ENCODE results near the gene LGALS3BP.
"Not testable (repeated sequence)": the region's sequence is repeated elsewhere in the genome, so short reads cannot be mapped to it uniquely, and the experiment has no call there.

LGALS3BP gene

DNA sequence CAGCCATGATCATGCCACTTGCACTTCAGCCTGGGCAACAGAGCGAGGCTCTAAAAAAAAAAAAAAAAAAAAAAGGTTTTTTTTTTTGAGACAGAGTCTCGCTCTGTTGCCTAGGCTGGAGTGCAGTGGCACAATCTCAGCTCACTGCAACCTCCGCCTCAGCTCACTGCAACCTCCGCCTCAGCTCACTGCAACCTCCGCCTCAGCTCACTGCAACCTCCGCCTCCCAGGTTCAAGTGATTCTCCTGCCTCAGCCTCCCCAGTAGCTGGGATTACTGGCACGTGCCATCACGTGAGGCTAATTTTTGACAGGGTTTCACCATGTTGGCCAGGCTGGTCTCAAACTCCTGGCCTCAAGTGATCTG lies 16.8 kb downstream of the LGALS3BP start:
- DNase-seq, result not testable (repeated sequence)

DNA sequence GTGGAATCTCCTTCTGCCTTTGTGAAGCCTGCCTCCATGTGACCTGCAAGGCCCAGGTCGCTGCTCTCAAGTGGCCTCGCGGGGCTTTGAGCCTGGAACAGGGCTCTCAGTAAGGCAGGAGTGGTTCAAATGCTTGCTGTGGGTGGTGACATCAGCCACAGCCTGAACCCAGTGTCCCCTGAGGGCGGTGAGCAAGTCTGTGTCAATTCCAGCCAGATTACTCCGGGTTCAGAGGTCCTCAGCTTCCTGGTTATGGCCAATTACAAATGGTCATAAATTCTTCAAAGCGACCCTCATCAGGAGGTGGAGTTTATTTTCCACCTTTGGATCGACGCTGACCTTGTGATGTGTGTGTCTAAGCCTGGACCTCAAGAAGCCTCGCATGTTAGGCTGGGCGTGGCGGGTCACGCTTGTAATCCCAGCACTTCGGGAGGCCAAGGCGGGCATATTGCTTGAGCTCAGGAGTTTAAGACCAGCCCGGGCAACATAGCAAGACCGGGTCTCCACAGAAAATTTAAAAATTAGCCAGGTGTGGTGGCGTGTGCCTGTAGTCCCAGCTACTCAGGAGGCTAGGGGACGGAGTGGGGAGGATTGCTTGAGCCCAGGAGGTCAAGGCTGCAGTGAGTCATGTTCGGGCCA lies 17.3 kb downstream of the LGALS3BP start:
- no peak for DNase-seq

DNA sequence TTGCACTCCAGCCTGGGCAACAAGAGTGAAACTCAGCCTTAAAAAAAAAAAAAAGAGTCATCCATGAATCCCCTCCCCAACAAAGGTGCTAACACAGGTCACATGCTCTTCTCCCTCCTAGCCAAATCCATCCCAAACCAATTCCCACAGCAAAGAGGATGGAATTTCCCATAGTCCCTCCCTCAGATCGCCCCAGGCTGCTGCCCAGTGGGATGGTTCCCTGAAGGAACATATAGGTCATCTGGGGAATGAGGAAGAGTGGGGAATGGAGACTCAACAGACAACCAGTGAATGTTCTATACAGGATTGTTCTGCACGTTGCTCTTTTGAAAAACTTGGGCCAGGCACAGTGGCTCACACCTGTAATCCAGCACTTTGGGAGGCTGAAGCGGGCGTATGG lies 18.2 kb downstream of the LGALS3BP start:
- no peak for DNase-seq

DNA sequence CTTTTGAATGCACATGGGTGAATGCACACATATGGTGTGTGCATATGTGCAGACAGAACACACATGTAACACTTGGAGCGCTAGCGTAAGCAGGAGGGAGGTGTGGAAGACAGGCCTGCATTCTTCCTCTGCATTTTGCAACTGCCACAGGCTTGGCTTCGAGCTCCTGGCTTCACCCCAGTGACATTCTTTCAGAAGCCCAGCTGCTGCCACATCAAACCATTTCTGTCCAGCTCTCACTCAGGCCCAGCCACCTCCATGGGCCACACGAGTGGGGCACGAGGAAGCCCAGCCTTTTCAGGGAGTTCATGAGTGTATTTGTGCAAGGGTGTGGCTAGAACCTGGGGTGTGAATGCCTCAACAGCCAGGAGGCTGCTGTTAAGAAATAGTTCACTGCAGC lies 18.8 kb downstream of the LGALS3BP start:
- DNase-seq, result no peak

DNA sequence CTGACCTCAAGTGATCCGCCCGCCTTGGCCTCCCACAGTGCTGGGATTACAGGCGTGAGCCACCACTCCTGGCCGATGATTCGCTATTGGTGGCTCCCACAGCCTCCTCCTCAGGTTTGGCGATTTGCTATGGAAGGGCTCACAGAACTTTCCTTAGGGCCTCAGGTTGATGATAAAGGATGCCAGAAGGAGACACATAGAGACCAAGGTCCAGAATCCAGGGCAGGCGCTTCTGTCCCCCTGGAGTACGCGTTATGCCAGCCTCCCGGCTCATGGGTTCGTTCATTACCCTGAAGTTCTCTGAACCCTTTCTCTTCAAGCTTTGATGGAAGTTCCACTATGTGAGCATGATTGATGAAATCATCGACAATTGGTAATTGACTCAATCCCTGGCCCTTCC lies 19.9 kb downstream of the LGALS3BP start:
- DNase-seq, result no peak

DNA sequence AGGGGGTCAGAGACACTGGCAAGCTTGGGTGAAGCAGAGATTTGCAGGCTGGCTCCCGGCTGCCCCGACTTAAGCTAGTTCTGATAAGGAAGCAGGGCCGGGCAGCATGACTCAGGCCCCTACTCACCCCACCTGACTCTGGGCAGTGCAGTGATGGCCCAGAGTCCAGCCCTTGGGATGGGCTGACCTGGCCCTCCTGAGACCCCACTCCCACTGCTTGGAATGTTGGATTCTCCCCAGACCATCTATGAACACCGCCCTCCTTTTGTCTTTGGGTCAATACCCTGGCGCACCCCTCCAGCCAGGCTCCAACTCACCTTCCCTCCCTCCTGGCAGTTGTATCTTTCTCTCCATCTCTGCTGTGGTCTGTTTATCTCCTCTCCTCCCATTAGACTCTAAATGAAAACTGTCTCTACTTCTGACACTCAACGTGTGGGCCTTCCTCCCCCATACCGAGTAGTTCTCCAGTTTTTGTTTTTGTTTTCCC lies 21.0 kb downstream of the LGALS3BP start:
- DNase-seq, result peak; percentile 6

DNA sequence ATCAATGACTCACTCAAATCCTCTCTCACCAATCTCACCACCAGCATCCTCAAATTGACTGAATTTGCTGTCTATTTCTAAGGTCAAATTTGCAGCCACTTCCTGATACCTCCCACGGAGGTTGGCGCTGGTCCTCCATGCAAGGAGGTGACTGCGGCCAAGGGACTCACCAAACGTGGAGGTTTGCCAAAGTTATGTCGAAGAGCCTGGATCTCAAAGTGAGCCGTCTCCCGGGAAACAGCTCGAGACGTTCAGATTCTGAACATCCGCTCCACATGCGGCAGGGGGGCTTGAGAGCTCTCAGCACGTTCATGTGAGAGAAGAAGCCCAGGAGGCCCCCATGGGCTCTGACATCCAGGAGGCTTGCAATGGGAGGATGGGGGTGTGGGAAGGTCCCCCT lies 22.6 kb downstream of the LGALS3BP start:
- DNase-seq, result no peak

DNA sequence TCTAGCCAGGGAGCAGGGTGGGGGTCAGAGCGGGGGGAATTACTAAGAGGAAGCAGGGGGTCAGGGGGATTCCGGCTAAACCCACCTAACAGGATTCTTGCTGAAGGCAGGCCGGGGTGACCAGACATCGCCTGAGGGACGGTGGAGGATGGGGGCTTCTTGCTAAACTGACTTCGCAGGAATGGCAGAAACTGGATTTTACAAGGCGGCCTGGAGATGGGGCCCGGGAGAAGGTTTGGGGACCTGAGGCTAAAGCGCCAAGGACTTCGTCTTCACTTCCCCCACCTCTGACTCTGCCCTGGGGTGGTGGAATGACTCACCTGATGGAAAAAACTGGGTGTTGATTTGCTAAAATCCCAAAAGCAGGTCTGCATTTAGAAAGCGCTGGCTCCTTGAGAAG lies 23.5 kb downstream of the LGALS3BP start:
- DNase-seq, result no peak

DNA sequence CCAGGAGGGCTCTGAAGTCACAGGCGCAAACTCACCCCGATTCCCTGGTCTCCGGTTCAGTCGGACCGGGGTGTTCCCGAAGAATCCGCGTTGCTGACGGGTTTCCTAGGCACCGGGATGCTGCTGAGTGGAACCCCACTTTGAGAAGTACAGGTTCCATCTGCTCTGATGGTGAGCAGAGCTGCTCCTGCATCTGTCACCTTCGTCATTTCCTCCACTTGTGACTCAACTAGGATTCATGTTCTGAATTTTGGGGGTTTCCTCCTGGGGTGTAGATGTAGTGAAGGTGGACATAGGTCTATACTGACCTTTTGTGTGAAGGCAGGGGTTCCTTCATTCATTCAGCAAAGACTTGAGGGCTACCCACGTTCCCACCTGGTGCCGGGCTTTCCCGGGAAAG lies 25.0 kb downstream of the LGALS3BP start:
- no peak for DNase-seq

DNA sequence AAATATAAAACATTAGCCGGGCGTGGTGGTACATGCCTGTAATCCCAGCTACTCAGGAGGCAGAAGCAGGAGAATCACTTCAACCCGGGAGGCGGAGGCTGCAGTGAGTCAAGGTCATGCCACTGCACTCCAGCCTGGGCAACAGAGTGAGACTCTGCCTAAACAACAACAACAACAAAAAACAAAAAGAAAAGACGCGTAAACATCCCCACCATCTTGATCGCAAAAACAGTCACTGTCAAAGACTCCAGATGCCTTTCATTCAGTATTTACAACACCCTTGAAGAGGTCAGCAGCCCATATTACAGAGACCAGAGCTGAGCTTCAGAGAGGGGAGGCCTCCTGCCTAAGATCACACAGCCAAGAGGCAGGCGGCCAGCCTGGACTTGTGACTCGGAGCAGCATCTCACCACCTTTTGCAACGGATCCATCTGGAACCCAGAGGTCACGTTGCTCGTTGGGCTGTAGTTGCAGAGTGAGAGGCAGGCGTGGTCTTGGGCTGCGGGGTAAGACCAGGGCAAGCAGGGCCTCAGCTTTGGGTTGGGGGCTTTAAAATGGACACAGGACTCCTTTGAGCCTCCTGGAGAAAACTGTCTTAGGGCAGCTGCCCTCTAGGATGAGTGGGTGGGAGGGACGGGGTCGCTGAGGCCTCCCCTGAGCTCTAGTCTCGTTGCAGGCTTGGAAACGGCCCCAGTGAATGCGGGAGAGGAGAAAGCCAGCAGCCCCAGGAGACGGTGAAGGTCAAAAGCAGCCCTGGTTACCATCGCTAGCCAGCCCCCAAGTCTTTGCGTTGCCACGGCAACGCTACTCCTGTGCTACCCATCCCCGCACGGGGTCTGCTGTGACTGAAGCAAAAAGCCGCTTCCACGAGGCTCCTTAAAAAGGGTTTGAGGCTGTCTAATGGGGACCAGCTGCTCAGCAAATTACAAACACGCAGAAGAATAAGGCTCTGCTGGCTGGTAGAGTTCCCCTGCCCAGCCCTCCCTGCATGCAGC lies 26.1 kb downstream of the LGALS3BP start:
- DNase-seq, result no peak

DNA sequence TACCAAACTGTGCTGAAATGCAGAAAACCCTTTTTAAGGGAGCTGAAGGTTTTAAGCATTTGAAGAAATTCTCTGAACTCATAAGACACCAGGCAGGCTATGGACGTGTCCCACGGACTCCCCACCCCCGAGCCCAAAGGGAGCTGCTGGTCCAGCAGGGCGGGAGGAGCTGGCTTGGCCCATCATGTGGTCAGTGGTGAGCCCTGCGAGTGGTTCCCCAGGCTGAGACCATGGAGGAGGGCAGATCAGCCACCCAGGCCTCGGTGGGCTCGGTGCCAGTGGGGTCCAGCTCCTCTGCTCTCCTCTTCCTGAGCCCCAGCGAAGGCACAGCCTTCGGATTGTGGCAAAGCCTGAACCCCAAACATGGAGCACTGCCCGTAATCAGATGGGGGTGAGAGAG lies 27.0 kb downstream of the LGALS3BP start:
- no peak for DNase-seq

DNA sequence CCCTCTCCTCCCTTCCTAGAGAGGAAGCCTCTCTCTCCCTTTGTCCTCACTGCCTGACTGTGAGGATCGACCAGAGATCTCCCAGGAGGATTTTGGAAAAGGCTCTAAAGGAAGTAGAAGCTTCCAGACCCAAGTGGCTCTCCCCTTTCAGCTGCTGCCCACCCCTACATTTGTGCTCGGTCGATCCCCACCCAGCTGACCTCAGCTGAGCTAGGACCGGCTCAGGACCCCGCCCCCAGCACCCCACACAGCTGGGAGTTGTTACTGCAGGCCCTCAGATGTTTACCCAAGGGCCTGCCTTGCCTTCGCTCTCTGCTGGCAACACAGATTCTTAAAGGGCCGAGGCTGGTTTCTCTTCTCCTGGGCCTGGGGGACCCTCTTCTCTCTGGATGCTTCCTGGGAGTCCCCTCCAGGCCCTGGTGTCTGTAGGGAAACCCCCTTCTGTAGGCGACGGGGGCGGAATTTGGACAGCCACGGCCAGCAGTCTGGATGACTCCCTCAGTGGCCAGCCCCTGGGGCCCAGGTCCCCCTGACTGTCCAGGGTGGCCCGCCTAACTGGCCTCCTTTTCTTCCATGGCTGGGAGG lies 27.7 kb downstream of the LGALS3BP start:
- DNase-seq, result no peak

DNA sequence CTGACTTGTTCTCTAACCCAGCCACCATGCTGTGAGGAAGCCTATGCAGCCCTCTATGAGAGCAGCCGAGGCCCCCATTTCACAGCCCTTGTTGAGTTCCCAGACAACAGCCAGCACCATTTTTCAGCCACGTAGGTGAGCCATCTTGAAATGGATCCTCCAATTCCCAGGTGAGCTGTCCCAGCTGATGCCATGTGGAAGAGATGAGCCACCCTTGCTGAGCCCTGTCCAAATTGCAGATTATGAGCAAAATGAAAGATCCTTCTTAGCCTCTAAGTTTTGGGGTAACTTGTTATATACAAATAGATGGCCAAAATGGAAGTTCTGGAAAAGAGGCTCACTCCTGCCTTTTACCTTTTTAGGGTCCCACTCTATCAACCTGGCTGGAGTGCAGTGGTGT lies 28.9 kb downstream of the LGALS3BP start:
- DNase-seq, result no peak

DNA sequence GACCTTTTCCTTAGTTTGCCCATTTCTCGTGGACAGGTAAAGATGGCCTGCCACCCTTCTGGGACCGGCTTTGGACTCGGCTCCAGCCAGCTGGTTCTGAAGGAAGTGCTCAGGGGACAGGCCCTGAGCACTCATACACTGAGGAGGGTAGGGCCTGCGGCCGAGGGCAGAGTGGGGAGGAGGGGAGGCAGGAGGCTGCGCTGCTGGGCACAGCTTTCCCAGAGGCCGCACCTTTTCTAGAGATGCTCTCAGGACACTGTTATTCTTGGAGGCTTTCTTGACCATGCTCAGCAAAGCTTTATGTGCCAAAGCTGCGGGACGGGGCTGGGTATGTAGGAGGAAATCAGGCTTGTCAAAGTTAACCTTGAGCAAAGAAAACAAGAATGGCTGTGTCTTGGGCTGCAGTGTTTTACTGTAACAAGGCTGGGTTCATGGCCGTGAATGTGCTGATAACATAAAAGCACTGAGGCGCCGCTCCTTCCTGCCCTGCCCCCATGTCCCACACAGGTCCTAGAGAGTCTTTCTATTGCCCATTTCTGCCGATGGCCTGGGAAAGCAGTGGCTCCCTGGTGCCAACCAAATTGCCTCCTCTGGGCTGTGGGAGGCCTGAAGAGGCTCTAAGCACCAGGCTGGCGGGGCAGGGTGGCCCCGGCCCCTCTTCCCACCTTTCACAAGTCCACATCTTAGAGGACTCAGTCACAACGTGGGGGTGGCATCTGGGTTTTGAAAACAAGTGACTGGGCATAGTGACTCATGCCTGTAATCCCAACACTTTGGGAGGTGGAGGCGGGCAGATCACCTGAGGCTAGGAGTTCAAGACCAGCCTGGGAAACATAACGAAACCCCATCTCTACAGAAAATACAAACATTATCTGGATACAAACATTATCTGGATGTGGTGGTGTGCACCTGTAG lies 32.2 kb downstream of the LGALS3BP start:
- DNase-seq, result peak; percentile 5

DNA sequence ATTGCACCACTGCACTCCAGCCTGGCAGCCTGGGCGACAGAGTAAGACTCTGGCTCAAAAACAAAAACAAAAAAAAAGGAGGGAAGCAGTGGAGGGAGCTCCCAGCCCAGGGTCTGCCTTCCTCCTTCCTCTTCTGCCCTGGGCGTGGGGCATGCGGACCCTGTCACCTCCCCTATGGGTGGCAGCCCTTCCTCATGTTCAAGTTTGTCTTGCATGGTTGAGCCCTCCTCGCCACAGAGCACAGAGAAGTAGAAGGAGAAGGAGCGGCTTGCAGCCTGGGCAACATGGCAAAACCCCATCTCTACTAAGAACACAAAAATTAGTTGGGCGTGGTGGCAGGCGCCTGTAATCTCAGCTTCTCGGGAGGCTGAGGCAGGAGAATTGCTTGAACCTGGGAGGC lies 33.1 kb downstream of the LGALS3BP start:
- DNase-seq, result no peak

DNA sequence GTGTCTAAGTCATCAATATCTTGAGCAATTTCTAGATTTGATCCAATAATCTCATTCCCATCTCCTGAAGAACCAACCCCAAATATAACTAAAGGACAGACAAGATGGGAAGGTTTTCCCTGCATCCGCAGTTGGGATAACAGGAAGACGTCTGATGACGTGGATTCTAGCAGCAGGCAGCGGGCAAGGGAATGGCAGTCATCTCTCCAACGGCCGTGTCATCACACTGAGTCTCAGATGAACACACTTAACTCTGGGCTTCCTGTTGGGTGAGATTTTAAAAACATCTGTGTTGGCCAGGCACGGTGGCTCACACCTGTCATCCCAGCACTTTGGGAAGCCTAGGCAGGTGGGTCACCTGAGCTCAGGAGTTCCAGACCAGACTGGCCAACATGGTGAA lies 33.6 kb downstream of the LGALS3BP start:
- no peak for DNase-seq

DNA sequence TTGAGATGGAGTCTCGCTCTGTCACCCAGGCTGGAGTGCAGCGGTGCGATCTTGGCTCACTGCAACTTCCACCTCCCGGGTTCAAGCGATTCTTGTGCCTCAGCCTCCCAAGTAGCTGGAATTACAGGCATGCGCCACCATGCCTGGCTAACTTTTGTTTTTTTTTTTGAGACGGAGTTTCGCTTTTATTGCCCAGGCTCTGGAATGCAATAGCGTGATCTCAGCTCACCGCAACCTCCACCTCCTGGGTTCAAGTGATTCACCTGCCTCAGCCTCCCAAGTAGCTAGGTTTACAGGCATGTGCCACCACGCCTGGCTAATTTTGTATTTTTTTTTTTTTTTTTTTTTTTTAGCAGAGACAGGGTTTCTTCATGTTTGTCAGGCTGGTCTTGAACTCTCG lies 34.3 kb downstream of the LGALS3BP start:
- not testable (repeated sequence) for DNase-seq

DNA sequence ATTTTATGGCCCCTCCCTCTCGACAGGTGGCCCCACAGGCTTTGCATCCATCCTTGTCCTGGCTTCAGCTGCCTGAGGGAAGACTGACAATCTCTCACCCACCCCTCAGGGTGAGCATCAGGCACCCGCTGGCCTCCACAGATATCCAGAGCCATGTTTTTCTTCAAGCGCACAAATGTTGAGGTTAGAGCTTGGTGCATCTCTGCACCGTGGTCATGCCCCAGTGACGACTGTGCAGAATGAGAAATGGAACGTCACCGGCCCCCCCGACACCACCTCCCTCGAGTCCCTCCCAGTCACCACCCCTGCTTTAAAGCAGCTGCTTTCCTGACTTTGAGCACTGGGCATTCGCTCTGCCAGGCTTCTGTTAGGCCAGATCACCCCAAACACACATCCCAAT lies 34.8 kb downstream of the LGALS3BP start:
- DNase-seq, result no peak

DNA sequence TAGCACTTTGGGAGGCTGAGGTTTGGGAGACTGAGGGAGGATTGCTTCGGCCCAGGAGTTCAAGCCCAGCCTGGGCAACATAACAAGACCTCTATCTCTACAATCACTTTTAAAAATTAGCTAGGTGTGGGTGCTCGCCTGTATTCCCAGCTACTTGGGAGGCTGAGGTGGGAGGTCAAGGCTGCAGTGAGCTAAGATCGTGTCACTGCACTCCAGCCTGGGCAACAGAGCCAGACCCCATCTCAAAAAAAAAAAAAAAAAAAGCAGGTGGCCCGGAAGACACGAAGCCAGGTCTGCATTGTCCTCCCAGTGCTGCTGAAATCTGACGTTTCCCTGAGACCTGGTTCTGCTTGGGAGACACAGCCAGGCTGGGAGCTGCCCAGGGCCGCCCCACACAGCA lies 35.7 kb downstream of the LGALS3BP start:
- no peak for DNase-seq

DNA sequence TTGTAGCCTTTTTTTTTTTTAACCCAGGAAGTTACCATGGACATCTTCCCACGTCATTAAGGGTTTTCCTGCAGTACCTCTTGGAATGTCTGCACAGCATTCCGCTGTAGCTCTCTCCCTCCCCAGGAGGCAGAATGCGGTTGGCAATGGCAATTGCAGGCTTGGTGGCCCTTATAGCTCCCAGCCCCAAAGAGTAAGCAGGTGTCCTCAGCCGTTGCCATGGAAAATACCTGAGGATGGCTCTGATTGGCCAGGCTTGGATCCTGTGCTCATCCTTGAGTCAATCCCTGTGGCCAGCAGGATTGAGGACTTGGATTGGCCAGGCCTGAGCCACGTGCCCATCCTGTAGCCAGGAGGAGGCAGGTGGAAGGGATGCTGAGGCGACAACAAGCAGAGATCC lies 39.0 kb downstream of the LGALS3BP start:
- no peak for DNase-seq

DNA sequence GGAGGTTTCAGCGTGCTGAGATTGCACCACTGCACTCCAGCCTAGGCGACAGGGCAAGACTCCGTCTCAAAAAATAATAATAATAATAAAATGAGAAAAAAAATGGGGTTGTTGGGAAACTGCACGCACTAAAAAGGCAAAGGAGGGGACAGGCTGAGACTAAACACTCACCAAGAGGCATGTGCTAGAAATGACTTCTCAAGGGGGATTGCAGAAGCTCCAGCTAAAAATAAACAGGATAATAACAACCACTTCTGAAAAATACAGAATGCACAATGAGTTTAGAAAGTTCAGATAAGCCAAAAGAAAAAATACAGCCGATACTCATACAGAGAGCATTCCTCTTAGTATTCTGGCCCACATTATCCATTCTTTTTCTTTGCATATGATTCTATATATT lies 39.5 kb downstream of the LGALS3BP start:
- DNase-seq, result no peak

DNA sequence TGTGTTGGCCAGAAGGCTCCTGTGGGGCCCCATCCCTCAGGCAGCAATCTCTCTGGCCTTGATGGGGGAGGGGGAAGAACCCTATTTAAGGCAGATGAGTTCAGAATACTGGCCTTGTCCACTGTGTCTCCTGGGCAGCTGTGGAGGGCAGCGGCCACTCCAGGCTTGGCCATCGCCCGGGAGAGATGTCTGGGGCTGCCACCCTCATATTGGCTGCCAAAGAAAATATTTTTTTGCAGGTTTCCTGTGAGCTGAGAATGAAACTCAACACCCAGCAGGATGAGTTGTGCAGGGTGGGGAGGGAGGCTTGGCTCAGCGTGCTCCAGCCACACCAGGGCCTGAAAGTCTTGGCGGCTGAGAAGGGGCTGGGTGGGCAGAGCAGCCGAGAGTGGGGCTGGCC lies 40.1 kb downstream of the LGALS3BP start:
- DNase-seq, result no peak

DNA sequence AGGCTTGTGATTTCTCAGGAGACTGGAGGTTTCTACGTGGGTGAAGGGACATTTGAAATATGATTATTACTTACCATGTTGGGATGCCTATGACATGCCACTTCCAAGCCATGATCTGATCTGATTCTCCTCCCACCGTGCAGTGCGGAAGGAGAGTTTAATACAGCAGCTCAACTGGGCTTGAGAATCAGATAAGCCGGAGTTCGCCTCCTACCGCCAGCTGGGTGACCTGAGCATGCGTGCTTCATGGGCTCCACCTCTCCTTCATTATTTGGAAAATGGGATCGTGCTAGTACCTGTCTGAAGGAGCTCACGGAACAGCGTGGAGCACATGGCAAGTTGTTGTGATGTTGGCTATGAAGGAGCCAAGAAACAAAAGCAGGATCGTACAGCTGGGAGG lies 42.2 kb downstream of the LGALS3BP start:
- no peak for DNase-seq
